SU-DHL-6 (cell line): ENCODE data around the gene EZR.
"Not testable (repeated sequence)": the region's sequence is repeated elsewhere in the genome, so short reads cannot be mapped to it uniquely, and the experiment has no call there.

Source experiments
- H2AFZ ChIP-seq: fragments of 200-600 bp; sonication (generic); 2 replicates; pipeline ENCODE4 v1.6.1; 2014; ENCODE audit warnings: low read depth, mild to moderate bottlenecking, moderate library complexity, mixed read lengths, antibody characterized with exemption, low read length; ENCODE audit not compliant: severe bottlenecking
- H3F3A ChIP-seq: fragments of 200-600 bp; shearing (Covaris generic); 2 replicates; pipeline ENCODE4 v1.6.0; 2016; ENCODE audit warnings: antibody characterized with exemption, mild to moderate bottlenecking; ENCODE audit not compliant: insufficient read depth
- H3K27ac ChIP-seq: fragments of 200-600 bp; sonication (generic); 2 replicates; pipeline ENCODE4 v1.5.1; 2016; ENCODE audit warnings: low read depth, mild to moderate bottlenecking, low read length, moderate library complexity, mixed read lengths
- H3K27me3 ChIP-seq: fragments of 200-600 bp; sonication (generic), shearing (Covaris generic); 2 replicates; pipeline ENCODE4 v1.6.0; 2014; ENCODE audit warnings: mild to moderate bottlenecking, low read length
- H3K36me3 ChIP-seq: fragments of 200-600 bp; sonication (generic); 2 replicates; pipeline ENCODE4 v1.6.1; 2014; ENCODE audit warnings: mild to moderate bottlenecking, low read length, mixed read lengths
- H3K4me2 ChIP-seq: fragments of 300-600, 200-600 bp; shearing (Covaris generic), sonication (generic); 2 replicates; pipeline ENCODE4 v1.6.0; 2014; ENCODE audit warnings: low read length, low read depth, mild to moderate bottlenecking; ENCODE audit not compliant: poor library complexity, severe bottlenecking
- H3K4me3 ChIP-seq: fragments of 200-600 bp; sonication (generic); 2 replicates; pipeline ENCODE4 v1.5.1; 2014; ENCODE audit warnings: antibody characterized with exemption, low read length, mild to moderate bottlenecking, mixed read lengths; ENCODE audit not compliant: insufficient read depth, poor library complexity, severe bottlenecking
- H3K79me2 ChIP-seq: fragments of 200-600 bp; sonication (generic); 2 replicates; pipeline ENCODE4 v1.6.1; 2014; ENCODE audit warnings: mild to moderate bottlenecking, low read length, moderate library complexity; ENCODE audit not compliant: insufficient read depth
- H3K9ac ChIP-seq: fragments of 200-600 bp; sonication (generic); 2 replicates; pipeline ENCODE4 v1.7.0; 2014; ENCODE audit warnings: mild to moderate bottlenecking, low read length
- H3K9me2 ChIP-seq: fragments of 200-600 bp; sonication (generic); replicated peaks from 2 replicates; pipeline ENCODE4 v1.6.1; 2014; ENCODE audit warnings: low read length; ENCODE audit not compliant: insufficient read depth
- H3K9me3 ChIP-seq: fragments of 200-600 bp; sonication (generic); 2 replicates; pipeline ENCODE4 v1.6.1; 2014; ENCODE audit warnings: low read length, mixed read lengths; ENCODE audit not compliant: insufficient read depth
- H4K20me1 ChIP-seq: fragments of 200-600 bp; sonication (generic); 2 replicates; pipeline ENCODE4 v1.6.1; 2014; ENCODE audit warnings: low read depth, mild to moderate bottlenecking, antibody characterized with exemption, low read length, moderate library complexity, mixed read lengths
- CTCF ChIP-seq: fragments of 200-600 bp; sonication (generic); IDR thresholded peaks from one replicate; pipeline ENCODE4 v1.5.1; 2017; ENCODE audit warnings: antibody characterized with exemption, mild to moderate bottlenecking, low read length, moderate library complexity; ENCODE audit not compliant: insufficient read depth, poor library complexity, severe bottlenecking
- EZH2phosphoT487 ChIP-seq: fragments of 200-600 bp; sonication (generic), shearing (Covaris generic); conservative IDR thresholded peaks from 2 replicates; pipeline ENCODE4 v1.6.1; 2018; ENCODE audit warnings: mild to moderate bottlenecking, antibody characterized with exemption, low read length, moderate library complexity, mixed read lengths

Gene EZR

GRCh38 chr6:158825951-158826306, 6.8 kb upstream of the EZR start:
- H3K27me3 ChIP-seq: no peaks in the 10 kb centered on the region
- H3K36me3 ChIP-seq: no peaks in the 10 kb centered on the region
- 0 out of 2 replicates have a peak, but pooled peaks cover 7% of the 10 kb centered on the region for H3F3A ChIP-seq
- H4K20me1 ChIP-seq: no peaks in the 10 kb centered on the region
- H2AFZ ChIP-seq: no peak overlapping the region
- H3K4me3 ChIP-seq: no peak overlapping the region
- no peaks in the 10 kb centered on the region for H3K9me3 ChIP-seq
- no peak overlapping the region for H3K9ac ChIP-seq
- no peak overlapping the region for H3K4me2 ChIP-seq
- H3K27ac ChIP-seq: no peak overlapping the region
- TF ChIP-seq EZH2phosphoT487: no peak
- no peak for TF ChIP-seq CTCF
- no peaks in the 10 kb centered on the region for H3K9me2 ChIP-seq
- no peaks in the 10 kb centered on the region for H3K79me2 ChIP-seq

GRCh38 chr6:158825038-158825950, 6.1 kb upstream of the EZR start:
- Histone ChIP-seq H3K4me3 (no peak overlapping the region), H3K9ac (no peak overlapping the region), H3K9me2 (no peaks in the 10 kb centered on the region), H3K27ac (no peak overlapping the region), H3K36me3 (no peaks in the 10 kb centered on the region), H4K20me1 (no peaks in the 10 kb centered on the region), H3K4me2 (no peak overlapping the region), H3K79me2 (no peaks in the 10 kb centered on the region), H3K9me3 (no peaks in the 10 kb centered on the region), H3F3A (peaks cover 8% of the 10 kb centered on the region), H3K27me3 (no peaks in the 10 kb centered on the region), H2AFZ (no peak overlapping the region)
- TF ChIP-seq EZH2phosphoT487: no peak

- H3F3A ChIP-seq: peaks cover 19% of the 10 kb centered on the region
- H3K9me3 ChIP-seq, H3K27ac ChIP-seq, H3K36me3 ChIP-seq, H3K79me2 ChIP-seq, H3K4me3 ChIP-seq, H4K20me1 ChIP-seq, H3K4me2 ChIP-seq, H2AFZ ChIP-seq, H3K9me2 ChIP-seq, H3K9ac ChIP-seq, H3K27me3 ChIP-seq: not testable (repeated sequence)
These were observed 4.4 kb upstream of the EZR start for GRCh38 chr6:158823616-158824015.

- Histone ChIP-seq H3K9me2 (no peaks in the 10 kb centered on the region), H3K9me3 (no peaks in the 10 kb centered on the region), H3K79me2 (peaks cover 34% of the 10 kb centered on the region), H3K36me3 (peaks cover 13% of the 10 kb centered on the region), H2AFZ (peak overlapping the region; percentile 72), H4K20me1 (peaks cover 6% of the 10 kb centered on the region; the same call in 1 of the 2 replicates), H3K9ac (no peak overlapping the region), H3K27me3 (no peaks in the 10 kb centered on the region), H3K4me3 (no peak overlapping the region), H3K4me2 (no peak overlapping the region), H3K27ac (peak overlapping the region; percentile 96; the same call in 1 of the 2 replicates), H3F3A (peaks cover 21% of the 10 kb centered on the region)
- no peak for TF ChIP-seq EZH2phosphoT487
- no peak for TF ChIP-seq CTCF
These were observed 932 bp upstream of the EZR start for GRCh38 chr6:158819977-158820622.
